ENCODE results near the gene ITGB1BP2. TPM values are rescaled to one million over a fixed set of nuclear protein-coding genes. Genes with fewer than 3 reads are reported as not detected.
"Not testable (repeated sequence)": the region's sequence is repeated elsewhere in the genome, so short reads cannot be mapped to it uniquely, and the experiment has no call there.

Gene ITGB1BP2
- total RNA-seq, 1 experiment from 2014 or later = 1.4 TPM

- Mint-ChIP-seq H3K4me1 (ENCODE audit: insufficient read depth, unreplicated experiment) (no peaks in the 10 kb centered on the region), H3K27me3 (ENCODE audit: insufficient read depth, unreplicated experiment) (peaks cover 35% of the 10 kb centered on the region), H3K36me3 (ENCODE audit: insufficient read depth, unreplicated experiment) (peaks cover 97% of the 10 kb centered on the region), H3K27ac (ENCODE audit: low read depth, unreplicated experiment) (no peak overlapping the region), H3K4me3 (ENCODE audit: unreplicated experiment) (no peak overlapping the region), H3K9me3 (ENCODE audit: unreplicated experiment) (no peaks in the 10 kb centered on the region)
- ChIA-PET POLR2A (interaction anchor here (0.9 to 2.6 kb wide), 2 partner anchors 9 to 13 kb away, joined by 3 to 12 read pairs; partner anchors contain the start of gene NONO), CTCF (interaction anchor here (0.6 kb wide), 3 partner anchors 59 to 92 kb away, joined by 3 read pairs; no protein-coding TSS in a partner anchor)
- no peak for DNase-seq (ENCODE audit: unreplicated experiment)
- TF ChIP-seq, protein P1, sequence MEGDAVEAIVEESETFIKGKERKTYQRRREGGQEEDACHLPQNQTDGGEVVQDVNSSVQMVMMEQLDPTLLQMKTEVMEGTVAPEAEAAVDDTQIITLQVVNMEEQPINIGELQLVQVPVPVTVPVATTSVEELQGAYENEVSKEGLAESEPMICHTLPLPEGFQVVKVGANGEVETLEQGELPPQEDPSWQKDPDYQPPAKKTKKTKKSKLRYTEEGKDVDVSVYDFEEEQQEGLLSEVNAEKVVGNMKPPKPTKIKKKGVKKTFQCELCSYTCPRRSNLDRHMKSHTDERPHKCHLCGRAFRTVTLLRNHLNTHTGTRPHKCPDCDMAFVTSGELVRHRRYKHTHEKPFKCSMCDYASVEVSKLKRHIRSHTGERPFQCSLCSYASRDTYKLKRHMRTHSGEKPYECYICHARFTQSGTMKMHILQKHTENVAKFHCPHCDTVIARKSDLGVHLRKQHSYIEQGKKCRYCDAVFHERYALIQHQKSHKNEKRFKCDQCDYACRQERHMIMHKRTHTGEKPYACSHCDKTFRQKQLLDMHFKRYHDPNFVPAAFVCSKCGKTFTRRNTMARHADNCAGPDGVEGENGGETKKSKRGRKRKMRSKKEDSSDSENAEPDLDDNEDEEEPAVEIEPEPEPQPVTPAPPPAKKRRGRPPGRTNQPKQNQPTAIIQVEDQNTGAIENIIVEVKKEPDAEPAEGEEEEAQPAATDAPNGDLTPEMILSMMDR (IDR thresholded peaks at IDR 0.05; ENCODE audit: unreplicated experiment) = no peak
- no TSS peak for BruUV-seq (replicated peaks)
- intact Hi-C loops (cut with micrococcal nuclease) = no loop called here
Measured at GRCh38 chrX:71296806-71297205, 4.7 kb upstream of the ITGB1BP2 start.

DNA sequence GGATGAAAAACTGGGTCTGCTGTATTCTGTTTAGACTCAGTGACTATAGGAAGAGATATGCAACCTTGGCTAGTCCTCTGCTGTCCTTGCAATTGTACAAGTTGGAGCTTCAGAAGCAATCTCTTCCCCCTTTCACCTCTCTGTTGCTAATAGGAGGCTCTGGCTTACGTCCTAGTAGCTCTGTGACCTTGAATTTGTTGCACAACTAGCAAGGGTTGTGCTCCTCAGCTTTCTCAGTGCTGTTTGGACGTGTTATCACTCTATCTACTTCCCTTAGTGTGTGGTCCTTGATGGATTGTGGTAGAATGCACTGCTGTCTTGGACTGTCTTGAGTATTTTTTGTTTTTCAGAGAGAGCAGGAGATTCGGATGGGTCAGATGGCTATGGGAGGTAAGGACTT, 3.4 kb upstream of the ITGB1BP2 start:
- BruUV-seq (replicated peaks) = no TSS peak
- H3K36me3 Mint-ChIP-seq (ENCODE audit: insufficient read depth, unreplicated experiment) = peaks cover 84% of the 10 kb centered on the region
- DNase-seq (ENCODE audit: unreplicated experiment) = no peak
- POLR2A ChIA-PET = no interaction called here
- peaks cover 38% of the 10 kb centered on the region for H3K27me3 Mint-ChIP-seq (ENCODE audit: insufficient read depth, unreplicated experiment)
- TF ChIP-seq, protein P1 (IDR thresholded peaks at IDR 0.05; ENCODE audit: unreplicated experiment) = no peak
- H3K4me1 Mint-ChIP-seq (ENCODE audit: insufficient read depth, unreplicated experiment) = no peaks in the 10 kb centered on the region
- CTCF ChIA-PET = interaction anchor here (1.1 kb wide), 1 partner anchor 14 kb away, joined by 3 read pairs; the partner anchor contains the start of gene NONO
- no peak overlapping the region for H3K27ac Mint-ChIP-seq (ENCODE audit: low read depth, unreplicated experiment)
- intact Hi-C loops (cut with micrococcal nuclease) = no loop called here
- no peaks in the 10 kb centered on the region for H3K9me3 Mint-ChIP-seq (ENCODE audit: unreplicated experiment)
- no peak overlapping the region for H3K4me3 Mint-ChIP-seq (ENCODE audit: unreplicated experiment)

DNA sequence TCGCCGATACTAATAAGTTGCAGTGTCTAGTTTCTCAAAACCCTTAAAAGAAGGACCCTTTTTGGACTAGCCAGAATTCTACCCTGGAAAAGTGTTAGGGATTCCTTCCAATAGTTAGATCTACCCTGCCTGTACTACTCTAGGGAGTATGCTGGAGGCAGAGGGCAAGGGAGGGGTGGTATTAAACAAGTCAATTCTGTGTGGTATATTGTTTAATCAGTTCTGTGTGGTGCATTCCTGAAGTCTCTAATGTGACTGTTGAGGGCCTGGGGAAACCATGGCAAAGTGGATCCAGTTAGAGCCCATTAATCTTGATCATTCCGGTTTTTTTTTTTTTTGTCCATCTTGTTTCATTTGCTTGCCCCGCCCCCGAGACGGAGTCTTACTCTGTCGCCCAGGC, 1.5 kb upstream of the ITGB1BP2 start:
- intact Hi-C loops (cut with micrococcal nuclease); H3K4me3 Mint-ChIP-seq (ENCODE audit: unreplicated experiment); H3K27ac Mint-ChIP-seq (ENCODE audit: low read depth, unreplicated experiment); H3K9me3 Mint-ChIP-seq (ENCODE audit: unreplicated experiment); H3K4me1 Mint-ChIP-seq (ENCODE audit: insufficient read depth, unreplicated experiment); CTCF ChIA-PET; DNase-seq (ENCODE audit: unreplicated experiment); BruUV-seq (replicated peaks): not testable (repeated sequence)
- POLR2A ChIA-PET = interaction anchor here (1.8 kb wide), 1 partner anchor 8 kb away, joined by 3 read pairs; no protein-coding TSS in a partner anchor
- Mint-ChIP-seq H3K36me3 (ENCODE audit: insufficient read depth, unreplicated experiment) (peaks cover 70% of the 10 kb centered on the region), H3K27me3 (ENCODE audit: insufficient read depth, unreplicated experiment) (peaks cover 47% of the 10 kb centered on the region)

GRCh38 chrX:71300495-71300894, 1.1 kb upstream of the ITGB1BP2 start:
- H3K36me3 Mint-ChIP-seq (ENCODE audit: insufficient read depth, unreplicated experiment) = peaks cover 66% of the 10 kb centered on the region
- H3K27me3 Mint-ChIP-seq (ENCODE audit: insufficient read depth, unreplicated experiment) = peaks cover 49% of the 10 kb centered on the region
- H3K9me3 Mint-ChIP-seq (ENCODE audit: unreplicated experiment); H3K27ac Mint-ChIP-seq (ENCODE audit: low read depth, unreplicated experiment); intact Hi-C loops (cut with micrococcal nuclease); H3K4me1 Mint-ChIP-seq (ENCODE audit: insufficient read depth, unreplicated experiment); DNase-seq (ENCODE audit: unreplicated experiment); H3K4me3 Mint-ChIP-seq (ENCODE audit: unreplicated experiment): not testable (repeated sequence)
- TSS peak; percentile 84 for BruUV-seq (replicated peaks)
- ChIA-PET CTCF (interaction anchor here (0.8 kb wide), 1 partner anchor 9 kb away, joined by 3 read pairs; no protein-coding TSS in a partner anchor), POLR2A (interaction anchor here (1.2 to 1.8 kb wide), 2 partner anchors 8 to 17 kb away, joined by 3 read pairs; partner anchors contain the start of gene NONO)

- Mint-ChIP-seq H3K4me1 (ENCODE audit: insufficient read depth, unreplicated experiment) (no peaks in the 10 kb centered on the region), H3K27ac (ENCODE audit: low read depth, unreplicated experiment) (no peak overlapping the region), H3K27me3 (ENCODE audit: insufficient read depth, unreplicated experiment) (peaks cover 39% of the 10 kb centered on the region), H3K36me3 (ENCODE audit: insufficient read depth, unreplicated experiment) (peaks cover 45% of the 10 kb centered on the region), H3K4me3 (ENCODE audit: unreplicated experiment) (no peak overlapping the region), H3K9me3 (ENCODE audit: unreplicated experiment) (no peaks in the 10 kb centered on the region)
- intact Hi-C loops (cut with micrococcal nuclease) = no loop called here
- no TSS peak for BruUV-seq (replicated peaks)
- TF ChIP-seq, protein P1 (IDR thresholded peaks at IDR 0.05; ENCODE audit: unreplicated experiment) = no peak
- no peak for DNase-seq (ENCODE audit: unreplicated experiment)
- POLR2A ChIA-PET = interaction anchor here (0.7 to 1.2 kb wide), 3 partner anchors 10 to 63 kb away, joined by 3 to 4 read pairs (median 3); partner anchors contain the start of genes NONO and TAF1
- CTCF ChIA-PET = interaction anchor here (0.6 kb wide), 1 partner anchor 28 kb away, joined by 3 read pairs; no protein-coding TSS in a partner anchor
Measured at GRCh38 chrX:71302461-71303213, 1.1 kb downstream of the ITGB1BP2 start.
